Left hindlimb (tissue), 1 donor: Measurements from ENCODE around the gene FITM2.
"Not testable (repeated sequence)": the region's sequence is repeated elsewhere in the genome, so short reads cannot be mapped to it uniquely, and the experiment has no call there.

ENCODE experiments used
- DNase-seq: peaks from one replicate; pipeline ENCODE4 v3.0.0-alpha.2; 2018

FITM2 gene

DNA sequence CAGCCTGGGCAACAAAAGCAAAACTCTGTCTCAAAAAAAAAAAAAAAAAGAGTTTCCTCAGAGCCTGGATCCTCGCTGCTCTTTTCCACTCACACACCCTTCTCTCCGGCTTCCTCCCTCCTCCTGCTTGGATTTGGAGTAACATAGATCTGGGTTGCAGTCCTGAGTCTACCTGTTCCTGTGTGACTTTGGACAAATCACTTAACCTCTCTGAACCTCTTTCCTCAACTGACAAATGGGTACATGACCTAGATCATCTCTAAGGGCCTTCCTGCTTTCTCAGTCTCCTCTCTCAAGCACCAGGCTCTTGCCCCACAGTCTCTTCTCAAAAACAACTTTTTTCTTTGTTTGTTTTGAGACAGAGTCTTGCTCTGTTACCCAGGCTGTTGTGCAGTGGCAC lies 20.2 kb upstream of the FITM2 start:
- DNase-seq: no peak

- no peak for DNase-seq
These were observed 17.4 kb upstream of the FITM2 start for GRCh38 chr20:44328428-44328827.

- not testable (repeated sequence) for DNase-seq
These were observed 16.7 kb upstream of the FITM2 start for GRCh38 chr20:44327748-44328147.

DNA sequence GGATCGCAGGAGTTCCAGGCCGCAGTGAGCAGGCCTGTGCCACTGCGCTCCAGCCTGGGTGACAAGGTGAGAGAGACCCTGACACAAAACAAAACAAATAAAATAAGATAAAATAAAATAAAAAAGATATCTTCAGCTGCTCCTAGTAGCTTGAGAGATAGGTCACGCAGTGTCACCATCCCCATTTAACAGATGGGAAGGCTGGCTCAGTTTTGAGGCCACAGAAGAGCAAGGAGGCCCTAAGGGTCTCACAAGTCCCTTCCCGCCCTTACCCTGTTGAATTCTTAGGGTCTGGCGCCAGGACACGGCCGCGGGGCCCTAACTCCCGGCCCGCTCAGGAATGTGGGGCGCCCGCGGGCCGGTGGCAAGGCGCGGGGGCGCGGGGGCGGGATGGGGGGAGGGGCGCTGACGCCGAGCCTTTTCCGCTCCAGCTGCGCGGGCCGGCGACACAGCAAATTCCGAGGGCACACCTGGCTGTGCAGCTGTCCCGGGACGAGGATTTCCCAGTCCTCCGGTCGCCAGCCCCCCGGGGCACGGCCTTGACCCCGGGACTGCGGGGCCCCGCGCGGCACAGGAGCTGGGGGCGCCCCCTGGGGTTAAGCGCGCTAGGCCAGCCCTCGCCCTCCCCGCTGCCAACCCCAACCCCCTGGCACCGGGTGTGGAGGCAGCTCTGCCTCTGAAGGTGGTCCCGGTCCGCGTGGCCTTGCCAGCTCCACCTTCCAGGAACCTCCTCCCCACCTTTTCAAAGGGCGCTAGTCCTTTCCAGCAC lies 15.6 kb upstream of the FITM2 start:
- no peak for DNase-seq

DNA sequence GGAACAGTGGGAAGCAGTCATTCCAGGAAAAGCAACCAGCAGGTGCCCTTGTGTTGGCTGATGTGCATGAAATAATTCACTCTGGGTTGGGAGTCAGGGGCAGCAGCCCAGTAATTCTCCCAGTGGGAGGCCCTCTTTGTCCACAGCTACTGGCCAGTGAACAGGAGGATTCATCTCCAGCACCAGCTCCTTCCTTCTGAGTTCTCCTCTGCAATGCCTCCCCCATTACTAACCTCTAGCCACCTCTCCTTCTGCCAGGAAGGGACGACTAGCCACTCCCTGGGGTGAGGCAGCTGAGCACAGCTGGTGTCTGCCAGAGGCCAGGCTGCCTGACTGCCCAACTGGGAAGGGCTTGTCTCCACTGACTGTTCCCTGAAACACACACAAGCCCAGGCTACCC lies 13.3 kb upstream of the FITM2 start:
- no peak for DNase-seq

- DNase-seq: no peak
These were observed 8.9 kb upstream of the FITM2 start for GRCh38 chr20:44319839-44320422.

DNA sequence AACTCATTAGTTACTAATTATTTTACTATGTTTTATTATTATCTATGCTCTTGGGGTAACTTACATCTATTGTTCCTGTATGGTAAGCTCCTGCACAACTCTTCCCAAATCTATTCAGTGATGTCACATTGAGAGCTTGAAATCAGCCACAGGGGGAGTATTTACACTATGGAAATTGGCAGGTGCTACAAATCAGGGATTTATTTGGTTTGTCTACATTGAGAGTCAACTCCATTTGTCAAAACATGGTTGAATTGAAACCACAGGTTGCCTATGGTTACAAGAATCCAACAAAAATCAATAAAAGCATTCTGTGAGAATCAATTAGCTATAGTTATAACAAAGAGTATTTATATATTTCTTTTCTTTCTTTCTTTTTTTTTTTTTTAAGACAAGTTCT lies 3.9 kb upstream of the FITM2 start:
- no peak for DNase-seq

DNA sequence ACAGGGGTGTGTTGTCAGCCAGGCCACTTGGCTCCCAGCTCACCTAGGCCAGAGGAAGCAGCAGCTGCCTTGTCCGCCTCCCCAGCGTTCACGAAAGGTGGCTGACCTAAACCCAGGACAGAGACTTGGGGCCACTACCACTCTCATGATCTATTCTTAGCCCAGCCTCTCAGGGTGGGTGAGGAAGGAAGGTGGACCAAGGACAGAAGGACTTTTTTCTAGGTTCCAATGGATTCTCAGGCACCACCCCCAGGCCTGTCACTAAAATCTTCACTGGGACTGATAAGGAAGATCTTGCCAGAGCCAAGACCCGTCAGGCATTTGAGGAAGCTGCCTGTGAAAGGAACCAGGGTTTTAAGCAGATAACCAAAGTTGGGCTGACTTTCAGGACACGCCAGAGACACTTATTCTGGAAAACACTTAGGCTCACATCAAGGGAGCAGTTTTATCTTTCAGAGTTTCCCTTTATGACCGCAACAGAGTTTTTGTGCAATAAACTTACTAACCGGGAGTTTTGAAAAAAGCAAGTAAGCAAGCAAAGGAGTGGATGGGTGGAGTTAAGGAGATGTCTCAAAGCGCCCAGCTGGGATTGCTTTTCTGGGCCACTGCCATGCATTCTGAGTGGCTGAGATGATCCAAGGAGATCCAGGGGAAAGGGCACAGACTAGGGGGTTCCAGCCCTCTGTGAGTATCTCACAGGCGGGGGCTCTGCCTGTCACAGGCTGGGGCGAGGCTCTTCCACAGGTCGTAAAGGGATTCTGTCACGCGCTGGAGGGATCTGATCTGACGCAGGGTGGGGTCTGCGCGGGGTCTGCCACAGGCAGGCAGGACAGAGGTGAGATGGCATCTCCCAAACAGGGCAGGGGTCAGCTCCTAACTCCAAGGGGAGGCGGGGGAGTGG lies 989 bp downstream of the FITM2 start:
- DNase-seq: no peak

- DNase-seq: no peak
These were observed 4.1 kb downstream of the FITM2 start for GRCh38 chr20:44306927-44307326.

DNA sequence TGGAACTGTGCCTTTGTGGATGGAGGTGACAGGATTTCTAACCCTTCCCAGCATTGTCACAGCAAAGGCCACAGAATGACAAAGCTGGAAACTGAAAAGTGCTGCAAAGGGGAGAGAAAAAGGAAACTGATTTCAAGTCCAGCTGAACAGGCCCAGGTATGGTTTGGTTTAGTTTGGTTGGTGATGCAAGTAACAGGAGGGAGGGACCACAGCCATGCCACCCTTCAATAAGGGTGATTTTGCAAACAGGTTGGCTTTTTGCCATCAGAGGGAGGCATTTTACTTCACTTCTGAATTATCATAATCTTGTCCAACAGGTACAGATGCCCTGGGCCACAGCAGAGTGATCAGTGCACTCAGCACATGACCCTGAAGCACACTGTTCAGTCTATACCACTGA lies 6.6 kb downstream of the FITM2 start:
- no peak for DNase-seq

DNA sequence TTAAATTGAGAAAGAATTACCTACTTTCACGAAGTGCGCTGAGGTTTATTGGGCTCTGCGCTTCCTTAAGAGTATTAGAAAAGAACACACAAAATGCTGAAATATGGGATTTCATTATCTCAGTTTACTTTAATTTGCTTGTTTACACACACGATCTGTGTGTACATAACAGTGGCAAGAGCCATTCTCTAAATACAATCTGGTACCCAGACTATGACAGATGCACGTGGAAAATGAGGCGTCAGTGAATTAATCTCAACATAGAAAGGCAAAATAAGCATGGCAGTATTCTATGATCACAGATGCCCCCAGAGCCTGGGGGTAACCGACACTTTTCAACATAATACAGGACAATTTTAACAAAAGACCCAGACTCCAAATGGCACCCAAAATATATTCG lies 8.3 kb downstream of the FITM2 start:
- no peak for DNase-seq

DNA sequence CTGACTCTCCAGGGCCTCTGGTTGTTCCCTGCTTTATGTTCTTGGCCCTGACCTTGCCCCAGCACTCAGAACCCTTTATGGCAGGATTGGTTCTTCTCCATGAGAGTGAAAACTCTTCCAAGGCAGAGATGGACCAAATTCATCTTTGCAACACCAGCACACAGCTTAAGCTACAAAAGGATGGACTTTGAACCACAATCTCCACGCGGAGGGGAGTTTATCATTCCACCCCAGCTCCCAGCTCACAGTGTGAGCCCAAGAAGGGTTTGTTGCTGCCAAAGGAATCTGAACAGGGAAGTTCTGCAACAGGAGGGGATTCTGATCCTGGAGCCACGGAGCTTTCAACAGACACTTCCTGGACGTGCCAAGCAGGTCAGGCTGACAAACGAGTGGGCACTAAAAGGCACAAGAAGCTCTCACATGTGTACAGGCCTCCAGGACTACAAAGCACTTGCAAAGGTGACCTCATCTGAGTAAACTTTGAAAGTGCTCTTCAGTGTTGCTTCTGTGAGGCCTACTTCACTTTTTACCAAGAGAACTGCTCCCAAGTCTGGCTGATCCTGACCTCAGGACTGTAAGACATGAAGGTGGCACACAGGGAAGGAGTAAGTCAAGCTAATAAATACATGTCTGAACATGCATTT lies 8.9 kb downstream of the FITM2 start:
- no peak for DNase-seq

DNA sequence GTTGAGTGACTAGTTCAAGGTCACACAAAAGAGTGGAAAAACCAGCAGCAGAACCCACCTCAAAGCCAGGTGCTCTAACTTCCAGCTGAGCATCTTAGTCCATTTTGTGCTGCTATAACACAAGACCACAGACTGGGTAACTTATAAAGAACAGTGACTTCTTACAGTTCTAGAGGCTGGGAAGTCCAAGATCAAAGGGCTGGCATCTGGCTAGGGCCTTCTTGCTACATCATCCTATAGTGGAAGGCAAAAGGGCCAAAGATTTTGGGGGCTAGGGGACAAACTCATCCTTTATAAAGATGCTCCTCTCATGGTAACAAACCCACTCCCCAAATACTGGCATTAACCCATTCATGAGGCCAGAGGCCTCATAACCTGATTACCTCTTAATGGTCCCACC lies 9.7 kb downstream of the FITM2 start:
- DNase-seq: no peak

GRCh38 chr20:44299011-44299535 lies 11.9 kb downstream of the FITM2 start:
- not testable (repeated sequence) for DNase-seq

GRCh38 chr20:44297721-44298120 lies 13.3 kb downstream of the FITM2 start:
- DNase-seq: no peak

GRCh38 chr20:44296011-44296410 lies 15.0 kb downstream of the FITM2 start:
- no peak for DNase-seq

GRCh38 chr20:44291754-44292153 lies 19.2 kb downstream of the FITM2 start:
- no peak for DNase-seq

DNA sequence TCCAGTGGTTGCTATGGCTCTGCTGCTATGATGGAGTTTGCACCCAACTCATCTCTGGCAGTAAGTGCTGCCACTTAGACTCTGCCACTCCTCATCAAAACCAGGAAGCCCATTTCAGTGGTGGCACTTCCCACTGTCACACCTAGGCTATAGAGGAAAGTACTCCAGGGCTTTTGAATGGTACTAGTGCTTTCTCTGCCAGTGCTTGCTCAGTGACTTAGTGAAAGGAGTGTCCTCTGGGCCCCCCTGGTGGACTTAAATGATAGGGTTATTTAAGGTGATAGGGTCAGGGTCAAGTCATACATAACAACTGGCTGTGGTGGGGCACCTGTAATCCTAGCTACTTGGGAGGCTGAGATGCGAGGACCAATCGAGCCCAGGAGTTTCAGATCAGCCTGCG lies 22.8 kb downstream of the FITM2 start:
- DNase-seq: no peak

DNA sequence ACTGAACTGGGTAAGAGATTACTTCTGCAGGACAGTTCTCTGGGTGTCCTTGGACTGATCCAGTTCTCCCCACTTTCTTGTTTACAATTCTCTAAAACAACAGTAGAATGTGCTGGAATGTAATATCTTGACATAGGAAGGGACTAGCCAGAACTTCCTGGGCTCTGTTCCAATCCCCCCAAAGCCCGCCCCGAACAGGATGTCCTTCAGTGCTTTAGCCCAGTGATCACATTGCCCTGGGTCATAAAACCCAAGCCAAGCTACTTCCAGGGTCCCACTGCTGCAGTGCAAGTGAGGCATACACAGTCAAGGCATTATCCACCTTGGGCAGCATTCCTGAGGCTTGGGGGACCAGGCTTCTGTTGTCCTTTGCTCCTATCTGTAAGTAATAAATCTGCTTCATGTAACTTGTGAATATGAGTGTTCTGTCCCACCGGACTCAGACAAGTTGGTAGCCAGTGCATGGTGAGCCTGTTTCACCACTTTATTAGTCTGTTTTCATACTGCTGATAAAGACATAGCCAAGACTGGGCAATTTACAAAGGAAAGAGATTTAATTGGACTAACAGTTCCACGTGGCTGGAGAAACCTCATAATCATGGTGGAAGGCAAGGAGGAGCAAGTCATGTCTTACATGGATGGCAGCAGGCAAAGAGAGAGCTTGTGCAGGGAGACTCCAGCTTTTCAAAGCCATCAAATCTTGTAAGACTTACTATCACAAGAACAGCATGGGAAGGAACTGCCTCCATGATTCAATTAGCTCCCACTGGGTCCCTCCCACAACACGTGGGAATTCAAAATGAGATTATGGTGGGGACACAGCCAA lies 23.5 kb downstream of the FITM2 start:
- no peak for DNase-seq

- no peak for DNase-seq
These were observed 27.0 kb downstream of the FITM2 start for GRCh38 chr20:44284032-44284431.

DNA sequence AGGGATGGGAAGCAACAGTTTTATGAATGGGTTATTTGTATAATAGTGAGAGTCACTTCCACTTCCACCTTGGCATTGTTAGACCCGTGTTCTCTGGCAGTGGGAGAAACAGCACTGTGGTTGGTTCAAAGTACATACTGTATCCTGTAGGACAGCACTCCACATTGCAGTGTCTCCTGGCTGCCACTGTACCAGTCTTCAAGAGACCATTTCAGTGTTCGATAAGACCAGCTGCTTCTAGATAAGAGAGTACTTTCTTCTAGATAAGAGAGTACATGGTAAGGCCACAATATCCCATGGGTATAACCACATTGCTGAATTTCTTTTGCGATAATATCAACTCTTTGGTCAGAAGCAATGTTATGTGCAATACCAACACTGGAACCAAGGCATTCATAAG lies 28.8 kb downstream of the FITM2 start:
- no peak for DNase-seq

GRCh38 chr20:44280387-44280786 lies 30.6 kb downstream of the FITM2 start:
- DNase-seq: no peak
